HG03025 (cell line): Measurements from ENCODE around the gene NPEPL1.

Source experiments
- ATAC-seq: cut with Tn5 transposase; IDR thresholded peaks from one replicate; pipeline ENCODE4 v1.9.1; 2021; ENCODE audit warnings: mild to moderate bottlenecking, moderate library complexity; ENCODE audit not compliant: unreplicated experiment, low FRiP score

Gene NPEPL1

DNA sequence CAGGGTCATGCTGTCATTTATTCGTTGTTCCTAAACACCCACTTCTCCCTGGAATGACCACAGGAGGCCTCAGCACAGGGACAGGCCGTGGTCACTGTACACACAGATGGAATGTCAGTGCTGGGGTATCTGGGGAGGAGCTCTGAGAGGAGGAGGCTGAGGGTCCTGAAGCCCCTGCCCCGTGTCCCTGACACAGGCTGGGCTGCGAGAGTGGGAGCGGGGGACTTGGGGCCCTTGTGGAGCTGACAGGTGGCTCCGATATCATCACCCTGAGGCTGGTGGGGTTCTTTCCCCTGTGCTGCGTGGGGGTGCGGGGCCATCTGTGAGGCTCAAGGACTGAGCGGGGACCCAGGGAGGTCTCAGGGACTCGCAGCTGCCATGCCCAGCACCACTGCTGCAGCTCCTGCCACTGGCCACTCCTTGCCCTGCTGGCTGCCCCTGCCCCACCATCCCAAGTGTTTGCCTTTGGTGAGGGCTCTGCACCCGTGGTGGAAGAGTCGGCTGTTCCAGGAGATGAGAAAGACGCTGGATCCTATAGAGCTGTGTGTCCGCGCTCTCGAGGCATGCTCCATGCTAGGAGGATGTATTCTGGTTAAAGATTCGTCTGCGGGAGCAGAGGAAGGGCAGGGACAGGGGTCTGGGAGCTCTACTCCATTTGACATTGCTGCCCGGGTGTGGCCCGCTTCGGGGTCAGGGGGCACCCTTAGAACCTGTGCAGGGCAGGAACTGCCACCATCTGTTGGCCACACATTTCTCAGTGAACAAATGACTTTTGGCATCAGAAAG is 18.9 kb downstream of the NPEPL1 start:
- no peak for ATAC-seq

DNA sequence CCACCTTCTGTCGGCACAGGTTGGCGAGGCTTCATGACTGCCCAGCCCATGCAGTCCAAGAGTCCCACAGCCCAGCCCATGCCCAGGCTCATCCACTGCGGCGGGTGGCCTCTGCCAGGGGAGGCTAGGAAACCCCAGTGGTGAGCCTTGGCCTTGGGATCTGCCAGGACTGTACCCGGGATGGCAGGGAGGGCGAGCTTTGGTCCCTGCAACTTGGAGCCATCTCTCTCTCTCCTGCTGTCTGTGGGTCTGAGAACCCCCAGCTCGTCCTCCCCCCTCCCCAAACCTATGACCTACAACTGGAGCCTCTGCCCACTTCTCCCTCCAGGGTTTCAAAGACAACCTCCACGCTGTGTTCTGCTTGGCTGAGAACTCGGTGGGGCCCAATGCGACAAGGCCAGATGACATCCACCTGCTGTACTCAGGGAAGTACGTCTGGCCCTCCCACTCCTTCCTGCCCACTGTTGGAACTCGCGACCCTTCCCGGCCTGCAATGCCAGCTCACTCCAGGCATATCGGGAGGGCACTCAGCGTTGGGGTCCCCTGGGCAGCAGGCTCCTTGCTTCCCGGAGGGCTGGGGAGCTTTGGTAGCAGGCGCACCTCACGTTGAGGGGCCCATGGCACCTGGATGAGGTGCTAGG is 19.7 kb downstream of the NPEPL1 start:
- no peak for ATAC-seq

DNA sequence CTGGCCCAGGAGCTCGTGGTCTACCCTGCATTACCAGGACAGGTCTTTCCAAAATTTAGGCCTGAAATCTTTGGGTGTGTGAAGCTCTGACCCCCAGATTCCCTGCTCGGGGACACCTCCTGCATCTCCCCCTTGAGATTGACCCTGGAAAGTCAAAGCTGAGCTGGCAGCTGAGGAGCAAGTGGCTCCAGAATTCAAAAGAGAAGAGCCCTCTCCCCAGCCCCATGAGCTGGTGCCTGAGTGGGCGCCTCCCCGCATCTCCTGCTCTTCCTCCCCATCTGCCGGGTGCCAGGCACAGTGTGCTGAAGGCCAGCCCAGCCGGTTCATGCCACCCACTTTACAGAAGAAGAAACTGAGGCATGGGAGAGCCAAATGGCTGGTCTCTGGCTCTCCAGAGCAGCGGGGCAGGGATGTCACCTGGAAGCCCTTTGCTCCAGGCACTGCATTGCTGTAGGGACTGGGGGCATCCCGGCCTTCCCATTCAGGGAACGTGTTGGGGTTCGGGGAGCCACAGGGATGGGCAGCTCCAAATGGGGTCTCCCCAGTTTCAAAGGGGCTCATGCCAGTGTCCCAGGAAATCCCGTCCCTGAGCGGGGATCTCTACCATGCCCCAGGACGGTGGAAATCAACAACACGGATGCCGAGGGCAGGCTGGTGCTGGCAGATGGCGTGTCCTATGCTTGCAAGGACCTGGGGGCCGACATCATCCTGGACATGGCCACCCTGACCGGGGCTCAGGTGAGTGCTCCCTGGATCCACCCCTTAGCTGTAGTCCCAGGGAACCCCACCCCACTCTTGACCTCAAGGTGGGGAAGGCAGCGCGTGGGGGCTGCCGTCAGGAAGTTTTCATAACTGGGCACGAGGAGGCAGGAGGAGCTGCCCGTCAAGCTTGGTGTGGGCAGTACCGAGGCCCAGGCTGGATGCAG is 20.5 kb downstream of the NPEPL1 start:
- no peak for ATAC-seq

DNA sequence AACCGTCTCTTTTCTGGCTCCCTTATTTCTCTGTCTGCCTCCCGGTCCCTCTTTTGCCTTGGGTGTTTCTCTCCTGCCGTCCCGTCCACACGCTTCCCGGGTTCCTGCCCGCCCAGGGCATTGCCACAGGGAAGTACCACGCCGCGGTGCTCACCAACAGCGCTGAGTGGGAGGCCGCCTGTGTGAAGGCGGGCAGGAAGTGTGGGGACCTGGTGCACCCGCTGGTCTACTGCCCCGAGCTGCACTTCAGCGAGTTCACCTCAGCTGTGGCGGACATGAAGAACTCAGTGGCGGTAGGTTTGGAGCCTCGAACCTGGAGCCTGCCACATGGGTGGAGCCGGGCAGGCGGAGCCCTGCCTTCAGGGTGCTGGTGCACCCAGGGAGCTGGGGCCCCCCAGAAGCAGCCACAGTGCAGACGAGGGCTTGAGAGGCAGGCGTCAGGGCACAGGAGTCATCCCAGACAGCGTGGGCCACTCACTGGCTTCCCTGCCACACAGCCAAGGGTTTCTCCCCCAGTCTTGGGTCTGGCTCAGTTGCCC is 21.3 kb downstream of the NPEPL1 start:
- no peak for ATAC-seq

DNA sequence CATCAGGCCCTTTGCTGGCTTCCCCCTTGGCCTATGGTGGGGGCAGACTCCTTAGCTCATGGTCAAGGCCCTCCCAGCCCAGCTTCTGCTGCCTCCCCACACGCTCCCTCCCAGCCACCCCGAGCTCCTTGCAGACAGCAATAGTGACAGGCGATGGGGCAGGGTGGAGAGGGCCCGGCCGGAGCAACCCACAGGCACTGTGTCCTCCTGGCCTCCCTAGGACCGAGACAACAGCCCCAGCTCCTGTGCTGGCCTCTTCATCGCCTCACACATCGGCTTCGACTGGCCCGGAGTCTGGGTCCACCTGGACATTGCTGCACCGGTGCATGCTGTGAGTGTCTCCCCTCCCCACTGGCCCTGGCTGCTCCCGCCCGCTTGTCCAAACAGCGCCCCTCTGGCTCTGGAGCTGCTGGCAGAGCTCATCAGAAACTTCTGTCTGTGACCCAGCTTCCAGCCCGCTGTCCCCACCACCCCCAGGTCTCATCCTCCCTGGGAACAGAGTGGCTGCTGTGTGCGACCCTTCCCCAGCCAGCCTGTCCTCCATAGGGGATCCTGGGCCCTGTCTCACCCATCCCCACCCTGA is 21.8 kb downstream of the NPEPL1 start:
- no peak for ATAC-seq

DNA sequence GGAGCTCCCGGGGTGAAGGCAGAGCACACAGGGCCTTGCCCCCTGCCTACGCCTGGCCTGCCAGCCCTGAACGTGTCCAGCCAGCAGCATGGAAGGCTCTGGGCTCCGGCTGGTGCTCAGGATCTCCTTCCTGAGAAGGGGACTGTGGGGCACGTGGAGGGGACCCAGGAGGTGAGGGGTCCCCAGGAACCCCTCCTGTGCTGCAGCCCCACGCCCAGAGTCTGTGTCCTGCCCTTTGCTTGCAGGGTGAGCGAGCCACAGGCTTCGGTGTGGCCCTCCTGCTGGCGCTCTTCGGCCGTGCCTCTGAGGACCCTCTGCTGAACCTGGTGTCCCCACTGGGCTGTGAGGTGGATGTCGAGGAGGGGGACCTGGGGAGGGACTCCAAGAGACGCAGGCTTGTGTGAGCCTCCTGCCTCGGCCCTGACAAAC is 22.3 kb downstream of the NPEPL1 start:
- ATAC-seq: no peak

GRCh38 chr20:58715391-58715800 is 22.8 kb downstream of the NPEPL1 start:
- no peak for ATAC-seq

DNA sequence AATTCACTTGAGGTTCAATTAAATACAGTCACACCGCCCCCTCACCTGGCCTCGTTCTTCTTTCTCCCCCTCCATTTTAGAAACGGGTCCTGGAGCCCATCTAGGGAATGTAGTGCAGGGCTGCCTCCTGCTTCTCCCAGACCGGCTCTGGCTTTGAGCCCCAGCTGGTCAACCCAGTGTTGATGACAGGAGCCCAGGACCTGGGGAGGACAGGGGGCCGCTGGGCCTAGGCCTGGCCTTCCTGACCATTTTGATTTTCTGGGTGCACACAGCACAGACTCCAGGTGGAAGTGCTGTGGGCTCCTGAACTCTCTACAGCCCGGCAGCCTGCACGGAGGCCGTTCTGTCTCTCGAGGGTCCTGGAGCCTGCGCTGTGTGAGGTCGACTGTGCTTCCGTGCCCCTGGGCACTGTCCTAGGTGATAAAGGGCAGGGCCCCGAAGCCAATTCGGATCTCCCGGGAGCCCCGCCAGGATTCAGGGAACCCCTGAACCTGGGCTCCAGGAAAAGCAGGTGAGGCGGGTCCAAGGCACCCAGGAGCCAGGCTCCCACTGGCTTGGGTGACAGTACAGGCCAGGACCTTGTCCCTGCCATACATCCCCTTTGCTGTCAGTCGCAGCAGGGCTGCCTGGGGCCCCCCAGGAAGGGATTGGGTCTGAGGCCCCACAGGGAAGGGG is 23.3 kb downstream of the NPEPL1 start:
- no peak for ATAC-seq

GRCh38 chr20:58716476-58717277 is 24.1 kb downstream of the NPEPL1 start:
- ATAC-seq: no peak

DNA sequence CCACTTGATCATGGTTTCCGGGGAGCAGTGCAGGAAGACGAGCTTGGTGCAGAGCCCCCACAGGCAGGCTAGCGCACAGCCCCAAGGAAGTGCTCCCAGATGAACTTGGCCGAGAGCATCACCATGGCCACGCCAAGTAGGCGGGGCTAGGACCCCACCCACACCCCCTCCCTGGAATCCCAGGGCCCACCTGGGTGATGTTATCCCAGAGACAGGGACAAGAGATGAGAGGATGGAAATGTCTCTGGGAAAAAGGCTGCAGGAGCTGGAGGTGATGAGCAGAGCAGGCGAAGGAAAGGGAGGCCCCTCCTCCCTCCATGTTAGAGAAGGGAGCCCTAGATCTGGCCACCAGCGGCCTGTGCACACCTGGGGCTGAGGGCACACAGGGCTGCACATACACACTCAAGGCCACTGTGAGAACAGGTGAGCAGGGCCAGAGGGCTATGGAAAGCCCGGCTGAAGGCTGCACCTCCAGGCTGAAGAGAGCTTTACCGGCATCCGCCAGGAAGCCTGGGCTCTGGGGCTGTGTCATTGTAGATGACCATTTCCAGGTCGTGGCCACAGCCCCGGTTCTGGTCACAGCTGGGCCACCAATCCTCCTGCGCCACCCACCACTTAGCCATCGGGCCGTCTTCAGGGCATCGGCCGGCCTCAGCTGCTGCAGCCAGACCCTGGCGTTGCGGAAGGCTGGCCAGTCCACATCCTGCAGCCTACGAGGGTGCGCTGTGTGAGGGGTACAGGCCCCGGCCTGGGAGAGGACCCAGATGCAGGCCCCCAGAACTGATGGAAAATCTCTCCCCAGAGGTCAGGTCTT is 24.9 kb downstream of the NPEPL1 start:
- no peak for ATAC-seq

DNA sequence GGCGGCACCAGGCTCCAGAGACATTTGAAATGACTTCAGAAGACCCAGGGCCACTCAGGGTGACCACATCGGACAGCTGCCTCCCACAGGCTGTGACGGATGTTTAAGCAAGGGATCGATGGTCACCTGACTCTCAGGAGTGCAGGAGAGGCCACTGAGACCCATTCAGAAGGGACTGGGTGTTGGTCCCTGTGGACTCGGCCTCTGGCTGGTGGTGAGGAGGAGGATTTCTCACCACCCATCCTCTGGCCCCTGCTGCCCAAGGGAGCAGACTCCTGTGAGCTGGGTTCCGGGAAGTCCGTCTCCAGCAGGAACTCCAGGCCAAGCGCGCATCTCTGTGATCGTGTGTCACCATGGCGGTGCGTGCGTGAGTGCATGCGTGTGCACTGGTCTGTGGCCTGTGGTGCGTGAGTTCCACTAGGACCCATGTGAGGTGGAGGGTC is 25.5 kb downstream of the NPEPL1 start:
- ATAC-seq: no peak

DNA sequence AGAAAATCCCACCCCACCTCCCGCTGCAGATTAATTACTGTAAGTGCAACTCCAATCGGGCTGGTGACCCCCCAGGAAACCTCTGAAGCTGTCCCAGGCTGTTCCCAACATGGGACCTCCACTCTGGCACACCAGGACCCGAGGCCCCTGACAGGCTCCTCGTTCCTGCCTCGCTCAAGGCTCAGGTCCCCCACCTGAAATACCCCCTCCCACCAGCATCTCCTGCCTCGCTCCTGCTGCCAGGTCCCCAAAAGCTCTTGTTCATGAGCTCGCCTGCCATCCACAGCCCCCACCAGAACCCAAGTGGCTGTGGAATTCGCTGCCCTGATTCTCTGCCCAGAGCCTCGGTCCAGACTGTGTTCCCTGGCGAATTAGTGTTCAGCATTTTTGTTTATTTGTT is 26.1 kb downstream of the NPEPL1 start:
- ATAC-seq: no peak

- no peak for ATAC-seq
Observed at GRCh38 chr20:58719258-58719657, 26.7 kb downstream of the NPEPL1 start.

DNA sequence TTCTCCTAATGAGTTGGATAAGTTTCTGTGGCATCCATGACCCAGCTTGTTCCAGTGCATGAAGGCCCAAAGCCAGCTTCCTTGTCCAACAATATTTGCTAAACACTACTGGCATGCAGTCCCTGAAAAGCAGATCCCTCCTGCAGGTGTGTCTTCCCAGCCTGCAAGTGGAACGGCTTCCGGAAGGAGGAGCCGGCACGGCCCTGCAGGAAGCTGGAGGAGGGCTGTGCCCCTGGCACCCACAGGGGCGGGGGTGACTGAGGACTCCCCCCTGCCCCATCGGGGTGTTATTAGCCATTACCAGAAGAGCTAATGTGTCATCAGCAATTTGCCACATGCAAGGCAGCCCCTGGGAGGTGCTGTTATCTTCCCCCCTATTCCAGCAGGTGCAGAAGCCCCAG is 27.4 kb downstream of the NPEPL1 start:
- no peak for ATAC-seq

GRCh38 chr20:58720890-58721289 is 28.3 kb downstream of the NPEPL1 start:
- no peak for ATAC-seq

DNA sequence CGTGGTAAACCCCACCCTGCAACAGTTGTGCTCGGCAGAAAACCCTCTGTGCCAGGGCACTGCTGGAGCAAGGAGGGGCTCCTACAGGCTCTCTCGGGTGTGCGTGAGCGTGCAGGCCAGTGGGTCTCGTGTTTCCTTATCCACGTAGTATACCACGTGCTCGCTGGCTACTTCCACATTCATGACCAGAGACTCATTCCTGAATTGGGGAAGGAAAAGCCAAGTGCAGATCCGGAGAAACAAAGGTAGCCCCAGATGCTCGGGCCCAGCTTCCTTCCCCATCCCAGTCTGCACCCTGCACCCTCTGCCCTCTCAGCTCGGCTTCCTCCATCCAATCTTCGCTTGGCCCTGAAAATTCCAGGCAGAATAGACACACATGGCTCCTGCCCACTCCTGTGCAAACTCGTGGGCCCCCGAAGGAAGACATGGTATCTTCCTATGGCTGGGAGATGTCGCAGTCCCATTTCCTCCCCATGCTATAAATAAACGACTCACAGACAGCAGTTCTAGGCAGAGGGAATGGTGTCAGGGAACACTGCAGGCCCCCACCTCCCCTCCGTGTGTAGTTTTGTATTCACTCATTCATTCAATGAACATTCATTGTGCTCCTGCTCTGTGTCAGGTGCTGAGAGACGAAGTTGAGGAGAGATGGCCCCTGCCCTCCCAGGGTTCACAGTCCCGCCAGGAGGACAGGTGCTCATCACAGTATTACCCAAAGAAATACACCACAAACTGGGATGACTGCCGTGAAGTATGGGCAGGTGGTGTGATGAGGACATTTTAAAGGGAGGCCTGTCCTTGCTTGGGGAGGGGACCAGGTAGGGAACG is 29.6 kb downstream of the NPEPL1 start:
- no peak for ATAC-seq

DNA sequence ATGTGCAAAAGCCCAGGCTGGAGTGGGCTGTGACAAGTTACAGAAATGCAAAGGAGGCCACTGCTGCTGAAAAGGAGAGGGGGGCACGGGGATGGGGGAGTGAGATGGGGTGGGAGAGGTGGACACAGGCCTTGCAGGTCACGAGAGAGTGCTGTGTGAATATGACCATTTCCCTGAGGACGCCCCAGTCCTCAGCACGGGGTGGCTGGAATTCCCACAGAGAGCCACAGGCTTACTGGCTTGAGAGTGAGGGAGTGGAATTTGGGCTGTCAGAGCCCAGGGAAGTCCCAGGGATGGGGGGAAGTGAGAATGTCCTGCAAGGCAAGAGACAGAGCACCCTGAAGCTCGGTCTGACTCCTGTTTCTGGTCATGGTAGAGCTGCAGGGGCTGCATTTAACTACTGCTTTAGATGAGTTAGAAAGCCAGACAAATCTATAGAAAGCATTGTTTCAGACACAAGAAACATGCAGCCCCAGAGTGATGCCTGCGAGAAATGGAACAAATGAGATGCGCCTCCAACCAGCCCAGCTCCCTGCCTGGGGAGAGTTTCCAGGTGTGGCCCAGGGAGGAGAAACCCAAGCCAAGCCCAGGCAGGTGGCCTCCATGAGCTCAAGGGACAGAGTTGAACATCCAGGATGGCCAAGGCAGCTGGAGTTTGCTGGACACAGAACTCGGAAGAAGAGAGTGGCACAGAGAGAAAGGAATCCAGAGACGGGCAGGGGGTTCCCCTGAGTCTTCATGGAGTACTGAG is 30.5 kb downstream of the NPEPL1 start:
- no peak for ATAC-seq
